ENCODE measurements around the gene DNAH9.

GRCh38 chr17:11739351-11739750, 141.1 kb downstream of the DNAH9 start:
- TF ChIP-seq POLR2A (IDR thresholded peaks at IDR 0.05; ENCODE audit: low read depth, low read length) (no peak), POLR2AphosphoS5 (IDR thresholded peaks at IDR 0.05; ENCODE audit: low read depth, low read length) (no peak), TAF1 (IDR thresholded peaks at IDR 0.05; ENCODE audit: borderline replicate concordance, low read depth, low read length) (no peak)
